ENCODE results near the gene CAV1.

The CAV1 gene

GRCh38 chr7:116535416-116535815, 10.6 kb downstream of the CAV1 start:
- no peak for DNase-seq (ENCODE audit: low spot score)
- no peak for TF ChIP-seq CTCF (IDR thresholded peaks at IDR 0.05; ENCODE audit: extremely low read depth, missing control alignments)

GRCh38 chr7:116538138-116538537, 13.3 kb downstream of the CAV1 start:
- TF ChIP-seq CTCF (IDR thresholded peaks at IDR 0.05; ENCODE audit: extremely low read depth, missing control alignments) = no peak
- DNase-seq (ENCODE audit: low spot score) = no peak

GRCh38 chr7:116539879-116540278, 15.0 kb downstream of the CAV1 start:
- no peak for TF ChIP-seq CTCF (IDR thresholded peaks at IDR 0.05; ENCODE audit: extremely low read depth, missing control alignments)
- no peak for DNase-seq (ENCODE audit: low spot score)

- no peak for TF ChIP-seq CTCF (IDR thresholded peaks at IDR 0.05; ENCODE audit: extremely low read depth, missing control alignments)
- DNase-seq (ENCODE audit: low spot score) = no peak
These were observed 15.9 kb downstream of the CAV1 start for GRCh38 chr7:116540743-116541142.

- no peak for TF ChIP-seq CTCF (IDR thresholded peaks at IDR 0.05; ENCODE audit: extremely low read depth, missing control alignments)
- DNase-seq (ENCODE audit: low spot score) = no peak
These were observed 17.1 kb downstream of the CAV1 start for GRCh38 chr7:116541951-116542350.

GRCh38 chr7:116542618-116543017, 17.8 kb downstream of the CAV1 start:
- no peak for TF ChIP-seq CTCF (IDR thresholded peaks at IDR 0.05; ENCODE audit: extremely low read depth, missing control alignments)
- DNase-seq (ENCODE audit: low spot score) = no peak

GRCh38 chr7:116543664-116544063, 18.8 kb downstream of the CAV1 start:
- no peak for TF ChIP-seq CTCF (IDR thresholded peaks at IDR 0.05; ENCODE audit: extremely low read depth, missing control alignments)
- DNase-seq (ENCODE audit: low spot score) = no peak
